K562 (cell line): ENCODE results near the gene PI4K2B. TPM values are rescaled to one million over a fixed set of nuclear protein-coding genes. Genes with fewer than 3 reads are reported as not detected.

Experiments used
- ATAC-seq: fragments of 200-7000 bp; cut with Tn5 transposase; 3 replicates; pipeline ENCODE4 v1.9.1; 2020; ENCODE audit warnings: moderate library complexity
- BruUV-seq: library from RNA; stranded (reverse); fragments of 400-500 nt; replicated peaks from 2 replicates; lab custom pipeline; 2021; lab: Mats Ljungman, UMichigan
- CTCF ChIA-PET: fragments of 300-600 bp; formaldehyde crosslinking; extraction: SDS; loops from one replicate; lab custom pipeline; 2021; ENCODE audit warnings: low intra/inter-chr PET ratio; lab: Yijun Ruan, JAX
- POLR2A ChIA-PET: fragments of 300-600, 350-650 bp; sonication (Branson Sonifier 250); formaldehyde crosslinking; extraction: SDS; loops from one replicate; lab custom pipeline; 2021; ENCODE audit warnings: antibody characterized with exemption, inconsistent platforms; lab: Yijun Ruan, JAX
- DNase-seq, 4 experiments: peaks; one replicate each; pipeline versions ENCODE4 v3.0.0 to v3.0.0-alpha.2; 2011 to 2018; ENCODE audit warnings: low spot score in 3 of 4, mixed read lengths in 3 of 4; ENCODE audit errors: extremely low read depth in 1 of 4
- FAIRE-seq: peaks from 2 replicates; lab custom pipeline; 2011; peaks lifted over from hg19 to GRCh38; lab: Jason Lieb, UNC
- H2AFZ ChIP-seq: 2 replicates; pipeline ENCODE4 v1.6.0; 2011; ENCODE audit warnings: low read depth, low read length, control low read depth, inconsistent platforms
- H3K27ac ChIP-seq: fragments of 200-600 bp; 3 replicates; pipeline ENCODE4 v1.8.0; 2011; ENCODE audit warnings: low read depth, mild to moderate bottlenecking, control low read depth, inconsistent platforms, low read length, moderate library complexity, mixed read lengths; ENCODE audit errors: extremely low read depth
- H3K27me3 ChIP-seq, 2 experiments: fragments of 300-600 bp in 1 of 2; 2 replicates in 1 of 2; 3 replicates in 1 of 2; pipeline versions ENCODE4 v1.6.0 to v1.8.0; 2011; ENCODE audit warnings: inconsistent platforms in 2 of 2, low read length in 2 of 2, mild to moderate bottlenecking in 1 of 2, mixed read lengths in 1 of 2, moderate library complexity in 1 of 2; ENCODE audit not compliant: control insufficient read depth in 2 of 2, insufficient read depth in 2 of 2
- H3K36me3 ChIP-seq: fragments of 300-600 bp; 3 replicates; pipeline ENCODE4 v1.8.0; 2011; ENCODE audit warnings: mild to moderate bottlenecking, low read length, inconsistent platforms; ENCODE audit not compliant: control insufficient read depth, insufficient read depth
- H3K4me1 ChIP-seq, 2 experiments: fragments of 200-600 bp in 1 of 2; replicated peaks in 1 of 2; 2 replicates in 1 of 2; 3 replicates in 1 of 2; pipeline versions ENCODE4 v1.5.1 to v1.8.0; 2011; ENCODE audit warnings: inconsistent platforms in 2 of 2, low read length in 2 of 2, mild to moderate bottlenecking in 1 of 2, mixed read lengths in 1 of 2, moderate library complexity in 1 of 2; ENCODE audit not compliant: control insufficient read depth in 2 of 2, insufficient read depth in 2 of 2
- H3K4me2 ChIP-seq: 2 replicates; pipeline ENCODE4 v1.6.1; 2011; ENCODE audit warnings: low read length, control low read depth, inconsistent platforms, mixed read lengths; ENCODE audit not compliant: insufficient read depth
- H3K4me3 ChIP-seq: fragments of 200-600 bp; sonication (generic), shearing (Covaris generic); 2 replicates; pipeline ENCODE4 v1.5.1; 2016; ENCODE audit warnings: control low read depth, inconsistent platforms
- H3K79me2 ChIP-seq: fragments of 200-600 bp; 3 replicates; pipeline ENCODE4 v1.8.0; 2011; ENCODE audit warnings: low read length, inconsistent platforms; ENCODE audit not compliant: control insufficient read depth, insufficient read depth
- H3K9ac ChIP-seq, 2 experiments: 2 replicates each; pipeline versions ENCODE4 v1.6.0 to v1.6.1; 2011; ENCODE audit warnings: low read depth in 2 of 2, low read length in 2 of 2, control low read depth in 1 of 2, inconsistent platforms in 1 of 2, mild to moderate bottlenecking in 1 of 2, mixed read lengths in 1 of 2; ENCODE audit not compliant: insufficient read depth in 1 of 2
- H3K9me1 ChIP-seq: one replicate; pipeline ENCODE4 v1.6.0; 2011; ENCODE audit warnings: inconsistent platforms, mild to moderate bottlenecking, low read length, moderate library complexity; ENCODE audit not compliant: control insufficient read depth, insufficient read depth
- H3K9me3 ChIP-seq: replicated peaks from 2 replicates; pipeline ENCODE4 v1.5.1; 2011; ENCODE audit warnings: low read depth, low read length, inconsistent platforms; ENCODE audit not compliant: control insufficient read depth, insufficient read depth
- H4K20me1 ChIP-seq: replicated peaks from 2 replicates; pipeline ENCODE4 v1.6.1; 2011; ENCODE audit warnings: low read length, inconsistent platforms, mixed read lengths; ENCODE audit not compliant: control insufficient read depth, insufficient read depth
- CEBPG ChIP-seq, 3 experiments: fragments of 200-800 bp in 1 of 3; sonication (Bioruptor generic) in 1 of 3; sonication (generic) in 1 of 3; formaldehyde crosslinking in 1 of 3; IDR thresholded peaks in 2 of 3; conservative IDR thresholded peaks in 1 of 3; 2 replicates each; pipeline versions ENCODE4 v1.6.1 to v1.8.0; 2016 to 2022; ENCODE audit warnings: missing compliant biosample characterization in 2 of 3, missing genetic modification characterization in 2 of 3, mild to moderate bottlenecking in 1 of 3, missing genetic modification reagents in 1 of 3
- CREBBP ChIP-seq: IDR thresholded peaks from one replicate; pipeline ENCODE4 v1.6.1; 2012; ENCODE audit warnings: low read depth, mild to moderate bottlenecking, control low read depth, inconsistent platforms, low read length
- NFE2L1 ChIP-seq: fragments of 450-650 bp; IDR thresholded peaks from 2 replicates; pipeline ENCODE4 v1.6.1; 2016; ENCODE audit warnings: missing genetic modification characterization, low read depth, mild to moderate bottlenecking, missing compliant biosample characterization, moderate library complexity, borderline replicate concordance
- RB1 ChIP-seq: fragments of 450-650 bp; IDR thresholded peaks from 2 replicates; pipeline ENCODE4 v1.6.1; 2017; ENCODE audit warnings: low read depth, mild to moderate bottlenecking
- ZNF436 ChIP-seq: fragments of 250-450, 450-650 bp; sonication (Bioruptor Pico); formaldehyde crosslinking; IDR thresholded peaks from 2 replicates; pipeline ENCODE4 v1.7.0; 2020; ENCODE audit warnings: mild to moderate bottlenecking
- WGBS: fragments of 100-300 bp; shearing (Covaris generic); methylation state at CpG from one replicate; pipeline ENCODE4 v1.1.6; 2016; ENCODE audit warnings: low coverage, mixed read lengths; ENCODE audit not compliant: insufficient coverage; ENCODE audit errors: missing lambda C conversion rate; 5-methylcytosine and 5-hydroxymethylcytosine counted together
- in situ Hi-C: fragments of 300-500 bp; cut with MboI; formaldehyde crosslinking; loops from 4 replicates; pipeline ENCODE4 v1.15.0; 2018; ENCODE audit warnings: inconsistent platforms, mixed read lengths
- intact Hi-C: fragments of 100-400 bp; cut with micrococcal nuclease; formaldehyde crosslinking; loops from 2 replicates; pipeline ENCODE4 v1.14.2; 2022
- polyA plus RNA-seq, 8 experiments: library from polyadenylated mRNA; depleted of rRNA in 4 of 8; stranded (reverse) in 5 of 8; unstranded in 3 of 8; fragments of >200 nt; fragmentation: Nextera tagmentation in 2 of 8; fragmentation: Illumina TruSeq in 1 of 8; extraction: Ambion mirVana in 2 of 8; extraction: Trizol in 1 of 8; gene quantifications; 2 replicates each; pipeline versions ENCODE4 v1.2.1 to v1.2.3, GENCODE V29; 2011 to 2014; ENCODE audit warnings: inconsistent platforms in 1 of 8, missing spikeins in 1 of 8
- total RNA-seq, 7 experiments: library from RNA; depleted of rRNA in 6 of 7; stranded (reverse); fragments of >200 nt in 6 of 7; fragmentation: Illumina TruSeq in 2 of 7; extraction: Trizol in 2 of 7; gene quantifications; 2 replicates each; pipeline versions ENCODE4 v1.2.1 to v1.2.3, GENCODE V29; 2011 to 2021; ENCODE audit warnings: low replicate concordance in 1 of 7

PI4K2B gene
- total and polyA plus RNA-seq, 9 of the 15 experiments (the other 6 are each of a cell fraction or from before 2014, with no cell fraction given) = 4.5 to 21.4 (median 16.5) TPM

DNA sequence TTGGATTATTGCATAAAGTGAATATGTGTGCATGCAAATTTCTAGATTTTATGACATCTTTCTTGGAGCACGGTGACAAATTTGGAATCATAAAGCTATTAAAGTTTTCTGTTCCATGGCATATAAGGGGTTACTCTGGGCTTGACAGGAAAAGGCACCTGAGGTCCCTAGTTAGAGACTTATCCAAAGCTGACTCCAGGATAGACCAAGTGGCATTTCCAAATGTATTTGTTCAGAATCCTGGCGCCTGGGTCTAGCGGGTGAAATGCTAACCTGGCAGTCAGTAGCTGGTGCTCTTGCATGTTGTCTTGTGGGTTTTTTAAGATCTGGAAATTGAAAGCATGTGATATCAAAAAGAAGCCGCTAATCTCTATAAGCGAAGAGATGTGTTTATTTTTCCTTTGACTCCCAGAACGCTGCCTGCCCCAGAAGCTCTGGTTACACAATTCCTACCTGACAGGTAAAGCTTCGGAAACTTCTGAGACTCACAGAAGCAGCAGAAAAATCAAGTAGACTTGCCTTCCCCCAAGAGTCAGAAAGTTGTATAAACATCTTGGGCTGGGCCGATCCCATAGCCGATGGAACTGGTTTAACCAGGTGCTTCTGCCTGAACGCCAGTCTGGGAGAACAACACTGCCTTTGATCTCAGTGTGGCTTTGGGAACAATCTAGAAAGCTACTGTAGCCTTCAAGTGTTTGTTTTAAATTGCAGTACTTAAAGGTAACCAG, 65.8 kb downstream of the PI4K2B start:
- no peak for FAIRE-seq
- H3K9me3 ChIP-seq = no peaks in the 10 kb centered on the region
- ATAC-seq = peak; percentile 56
- intact Hi-C loops = no loop called here
- in situ Hi-C loops = no loop called here
- H3K79me2 ChIP-seq = no peaks in the 10 kb centered on the region
- ChIA-PET CTCF (no interaction called here), POLR2A (interaction anchor here (0.5 to 1.8 kb wide), 4 partner anchors 9 to 702 kb away, joined by 3 to 5 read pairs (median 4); partner anchors contain the start of gene ZCCHC4)
- H3K9me1 ChIP-seq = no peaks in the 10 kb centered on the region
- H3K4me1 ChIP-seq = no peaks in the 10 kb centered on the region
- peaks cover 21 to 22% of the 10 kb centered on the region in 2 experiments for H3K27me3 ChIP-seq
- H2AFZ ChIP-seq = 0 out of 2 replicates have a peak overlapping the region, but pooled peaks have one; percentile 9
- no peak overlapping the region for H3K27ac ChIP-seq
- 5% methylated on average over 10 of the region's 10 CpGs for WGBS
- H3K4me2 ChIP-seq = no peak overlapping the region
- no peaks in the 10 kb centered on the region for H4K20me1 ChIP-seq
- no peak for DNase-seq
- no TSS peak for BruUV-seq
- no peak overlapping the region for H3K9ac ChIP-seq
- TF ChIP-seq CEBPG (CRISPR knock-in tag; IDR thresholded peaks at IDR 0.05) (no peak), CEBPG (tag; conservative IDR thresholded peaks at IDR 0.05 in 1 of 2, IDR thresholded peaks at IDR 0.05 in 1 of 2) (0 out of 4 replicates have a peak, but pooled peaks of 1 of the 2 experiments have one; percentile 1), NFE2L1 (tag) (no peak)
- no peaks in the 10 kb centered on the region for H3K36me3 ChIP-seq
- no peak overlapping the region for H3K4me3 ChIP-seq

DNA sequence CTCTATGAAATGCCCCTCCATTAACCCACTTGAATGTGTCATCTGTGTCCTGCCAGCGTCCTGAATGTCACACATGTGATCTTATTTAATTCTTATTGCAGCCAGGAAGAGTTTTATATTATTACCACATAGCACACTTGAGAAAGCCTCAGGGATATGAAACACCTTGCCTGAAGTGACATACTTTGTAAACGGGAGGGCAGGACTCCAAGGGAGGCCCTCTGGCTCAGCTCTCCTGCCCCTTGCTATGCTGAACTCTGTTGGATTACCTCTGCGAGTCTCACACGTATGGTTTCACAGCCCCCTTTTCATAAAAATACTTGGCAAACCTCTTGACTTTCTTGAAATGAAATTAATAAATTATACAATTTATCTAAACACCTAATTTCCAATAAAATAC, 67.6 kb downstream of the PI4K2B start:
- no peak for DNase-seq
- no peak overlapping the region for H3K4me3 ChIP-seq
- no TSS peak for BruUV-seq
- no peaks in the 10 kb centered on the region for H3K79me2 ChIP-seq
- no peak overlapping the region for H3K4me2 ChIP-seq
- peaks cover 21 to 24% of the 10 kb centered on the region in 2 experiments for H3K27me3 ChIP-seq
- intact Hi-C loops = no loop called here
- TF ChIP-seq CREBBP (no peak), ZNF436 (CRISPR knock-in tag) (no peak), RB1 (no peak)
- TF ChIP-seq, all 486 proteins: peak for 0
- WGBS = 30% methylated on average over 4 of the region's 4 CpGs
- H3K36me3 ChIP-seq = no peaks in the 10 kb centered on the region
- H3K4me1 ChIP-seq = peaks cover 0 to 1% of the 10 kb centered on the region in 2 experiments; a peak in 1 of 5 replicates
- in situ Hi-C loops = no loop called here
- H2AFZ ChIP-seq = no peak overlapping the region
- H3K9ac ChIP-seq = no peak overlapping the region
- H4K20me1 ChIP-seq = no peaks in the 10 kb centered on the region
- ATAC-seq (no peak), FAIRE-seq (no peak)
- POLR2A ChIA-PET = interaction anchor here (1.3 kb wide), 1 partner anchor 11 kb away, joined by 4 read pairs; the partner anchor contains the start of gene ZCCHC4
- no peaks in the 10 kb centered on the region for H3K9me3 ChIP-seq
- H3K27ac ChIP-seq = no peak overlapping the region
- CTCF ChIA-PET = no interaction called here
- no peaks in the 10 kb centered on the region for H3K9me1 ChIP-seq
